Measurements from ENCODE around the gene VPS13D.
"Not testable (repeated sequence)": the region's sequence is repeated elsewhere in the genome, so short reads cannot be mapped to it uniquely, and the experiment has no call there.

Gene VPS13D

DNA sequence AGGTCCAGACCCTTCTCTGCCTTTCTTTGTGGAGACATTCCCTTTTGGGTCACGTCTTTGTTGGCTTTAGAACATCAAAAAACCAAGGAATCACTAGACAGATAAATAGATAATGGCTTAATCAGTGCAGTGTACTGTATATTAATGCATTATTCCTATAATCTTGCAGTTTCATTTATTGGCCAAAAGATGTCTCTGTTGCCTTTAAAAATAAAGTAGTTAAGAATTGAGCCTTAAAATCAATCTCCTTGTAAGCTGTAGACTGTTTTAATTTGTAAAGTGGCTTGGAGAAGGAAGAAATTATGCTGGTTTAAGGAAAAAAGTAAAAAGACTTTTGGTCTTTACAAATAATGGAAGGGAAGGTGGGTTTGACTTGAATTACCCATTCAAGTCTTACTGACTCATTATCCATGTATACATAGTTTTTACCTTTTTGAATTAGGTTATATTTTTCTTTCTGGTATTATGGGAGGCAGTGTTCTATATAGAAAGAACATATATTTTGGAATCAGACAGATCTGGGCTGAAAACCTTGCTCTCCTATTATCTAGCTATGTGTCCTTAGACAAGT is 84.6 kb downstream of the VPS13D start:
- no peak for DNase-seq
- intact Hi-C loops (cut with DNase I): no loop called here

DNA sequence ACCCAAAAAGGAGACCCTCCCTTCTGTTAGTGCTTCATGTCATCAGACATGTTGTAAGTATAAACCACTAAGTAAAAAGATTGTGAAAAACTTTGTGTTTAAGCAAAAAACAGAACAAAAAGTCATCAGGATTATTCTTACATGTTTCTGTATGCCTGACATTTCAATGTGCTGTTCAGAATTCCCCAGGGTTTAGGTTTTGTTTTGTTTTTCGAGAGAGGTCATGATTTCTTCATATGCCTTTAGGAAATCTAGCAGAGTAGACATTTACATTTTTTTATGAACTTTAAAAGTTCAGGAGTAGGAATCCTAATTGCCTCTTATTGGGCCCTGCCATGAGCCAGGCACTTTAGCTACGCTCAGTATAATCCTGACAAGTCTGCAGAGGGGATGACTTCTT is 85.3 kb downstream of the VPS13D start:
- intact Hi-C loops (cut with DNase I): loop anchor here (5.0 kb wide), 1 partner anchor 302 kb away; the partner anchor contains the start of gene DHRS3
- no peak for DNase-seq

DNA sequence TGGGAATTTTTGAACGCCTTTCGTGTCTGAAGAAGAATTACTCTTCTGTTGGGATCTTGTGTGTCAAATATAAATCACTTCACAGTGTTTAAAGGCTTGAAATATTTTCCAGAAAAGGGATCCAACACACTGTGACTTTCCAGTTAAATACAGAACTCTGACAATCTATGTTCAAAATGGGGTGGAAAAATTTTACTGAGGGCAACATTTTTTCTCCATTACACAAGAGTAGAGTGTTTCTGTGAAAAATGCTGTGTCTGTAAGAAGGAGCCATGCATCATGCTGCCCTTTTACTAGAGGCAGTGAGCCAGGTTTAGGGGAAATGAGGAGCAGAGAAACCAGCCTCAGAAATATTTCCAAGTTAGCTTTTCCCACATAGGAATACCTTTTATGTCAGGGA is 86.5 kb downstream of the VPS13D start:
- DNase-seq: no peak
- intact Hi-C loops (cut with DNase I): loop anchor here (5.0 kb wide), 1 partner anchor 301 kb away; the partner anchor contains the start of gene DHRS3

GRCh38 chr1:12320486-12320885 is 90.7 kb downstream of the VPS13D start:
- DNase-seq: no peak
- intact Hi-C loops (cut with DNase I): no loop called here

DNA sequence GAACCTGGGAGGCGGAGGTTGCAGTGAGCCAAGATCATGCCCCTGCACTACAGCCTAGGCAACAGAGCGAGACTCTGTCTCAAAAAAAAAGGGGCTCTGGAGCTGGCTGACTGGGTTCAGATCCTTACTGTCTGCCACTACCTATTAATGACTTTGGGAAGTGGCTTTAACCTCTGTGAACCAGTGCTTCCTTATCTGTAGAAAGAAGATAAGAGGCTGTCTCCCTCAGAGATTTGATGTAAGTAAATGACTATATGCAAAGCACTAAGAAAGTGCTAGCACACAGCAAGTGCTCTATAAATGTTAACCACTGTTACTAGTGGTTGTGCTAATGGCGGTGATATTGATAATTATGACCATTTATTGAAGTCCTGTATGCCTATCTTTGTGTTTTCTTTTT is 94.6 kb downstream of the VPS13D start:
- no peak for DNase-seq
- intact Hi-C loops (cut with DNase I): no loop called here

DNA sequence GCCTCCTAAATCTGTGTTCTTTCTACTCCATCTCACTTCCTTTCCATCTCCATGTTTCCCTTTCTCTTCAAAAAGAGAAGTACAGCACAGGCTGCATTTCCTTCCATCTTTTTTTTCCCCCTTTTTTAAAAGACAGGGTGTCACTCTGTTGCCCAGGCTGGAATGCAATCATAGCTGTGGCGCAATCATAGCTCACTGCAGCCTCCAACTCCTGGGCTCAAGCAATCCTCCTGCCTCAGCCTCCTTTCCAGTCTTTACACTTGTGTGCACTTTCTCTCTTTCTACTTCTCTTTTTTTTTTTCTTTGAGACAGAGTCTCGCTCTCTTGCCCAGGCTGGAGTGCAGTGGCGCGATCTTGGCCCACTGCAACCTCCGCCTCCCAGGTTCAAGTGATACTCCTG is 95.1 kb downstream of the VPS13D start:
- DNase-seq; intact Hi-C loops (cut with DNase I): not testable (repeated sequence)

DNA sequence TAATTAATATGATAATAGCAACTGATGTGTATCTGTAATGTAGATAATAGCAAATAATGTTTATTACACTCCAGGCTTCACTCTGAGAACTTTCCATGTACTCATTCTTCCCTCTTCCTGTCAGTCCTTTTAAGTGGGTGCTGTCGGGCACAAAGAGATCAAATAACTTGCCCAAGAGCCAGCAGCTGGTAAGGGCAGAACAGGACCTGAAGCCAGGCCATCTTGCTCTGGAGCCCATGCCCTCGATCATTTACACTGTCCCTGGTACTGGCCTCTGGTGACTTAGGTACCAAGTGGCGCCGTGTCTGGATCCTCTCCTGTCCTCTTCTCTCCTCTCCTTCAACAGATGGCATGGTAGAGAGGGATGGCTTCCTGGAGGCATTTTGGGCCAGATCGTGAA is 97.2 kb downstream of the VPS13D start:
- no peak for DNase-seq
- intact Hi-C loops (cut with DNase I): no loop called here

GRCh38 chr1:12327566-12327965 is 97.7 kb downstream of the VPS13D start:
- no peak for DNase-seq
- intact Hi-C loops (cut with DNase I): no loop called here

DNA sequence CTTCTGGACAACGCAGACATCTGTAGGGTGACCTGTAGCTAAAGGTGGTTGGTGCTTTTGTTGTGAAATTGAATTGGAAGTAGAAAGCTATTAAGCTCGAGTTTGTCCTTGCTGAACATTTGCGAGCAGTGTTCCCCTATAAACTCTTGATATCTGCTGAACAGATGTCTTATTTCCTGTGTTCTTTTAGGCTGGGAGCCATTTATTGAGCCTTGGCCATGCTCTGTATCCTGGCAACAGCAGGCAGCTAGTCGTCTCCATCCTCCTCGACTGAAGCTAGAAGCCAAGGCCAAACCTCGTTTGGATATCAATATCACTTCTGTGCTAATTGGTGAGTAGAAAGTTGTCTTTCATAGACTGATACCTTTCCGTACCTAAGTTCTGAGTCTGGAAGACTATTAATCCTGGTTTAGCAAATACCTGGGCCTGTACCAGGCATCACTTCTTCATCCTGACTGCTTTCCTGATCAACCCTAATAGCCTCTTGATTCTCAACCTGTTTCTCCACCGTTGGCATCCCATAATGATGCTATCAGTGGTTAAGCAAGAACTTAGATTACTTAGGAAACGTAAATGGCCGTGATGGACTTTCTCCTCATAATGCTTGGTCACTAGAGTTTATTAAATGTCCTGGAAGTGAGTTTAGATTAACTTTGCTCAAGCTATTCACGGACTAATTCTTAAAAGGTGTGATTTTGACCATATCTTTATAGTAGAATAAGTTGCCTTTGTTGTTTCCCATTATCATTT is 103.4 kb downstream of the VPS13D start:
- intact Hi-C loops (cut with DNase I): no loop called here
- no peak for DNase-seq

DNA sequence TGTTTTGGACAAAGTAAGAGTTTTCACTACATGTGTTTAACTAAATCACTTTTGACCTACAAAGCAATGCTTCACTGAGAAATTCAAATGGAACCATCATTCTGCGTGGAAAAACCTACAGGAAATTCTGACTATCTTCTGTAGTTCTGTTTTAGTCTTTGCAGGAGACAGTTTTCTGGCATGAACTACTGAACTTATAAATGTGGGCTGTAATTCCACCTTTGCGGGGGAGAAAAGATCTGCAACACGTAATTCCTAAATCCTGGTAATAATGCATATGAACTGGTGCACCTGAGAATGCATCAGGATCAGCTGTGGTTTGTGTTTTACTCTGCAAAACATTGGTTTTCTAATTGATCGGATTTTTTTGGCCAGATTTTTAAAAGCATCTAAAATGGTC is 106.0 kb downstream of the VPS13D start:
- intact Hi-C loops (cut with DNase I): no loop called here
- DNase-seq: peak in 6 of 42 donors; percentile 19 to 61 (median 47)

GRCh38 chr1:12336413-12336812 is 106.6 kb downstream of the VPS13D start:
- intact Hi-C loops (cut with DNase I): no loop called here

DNA sequence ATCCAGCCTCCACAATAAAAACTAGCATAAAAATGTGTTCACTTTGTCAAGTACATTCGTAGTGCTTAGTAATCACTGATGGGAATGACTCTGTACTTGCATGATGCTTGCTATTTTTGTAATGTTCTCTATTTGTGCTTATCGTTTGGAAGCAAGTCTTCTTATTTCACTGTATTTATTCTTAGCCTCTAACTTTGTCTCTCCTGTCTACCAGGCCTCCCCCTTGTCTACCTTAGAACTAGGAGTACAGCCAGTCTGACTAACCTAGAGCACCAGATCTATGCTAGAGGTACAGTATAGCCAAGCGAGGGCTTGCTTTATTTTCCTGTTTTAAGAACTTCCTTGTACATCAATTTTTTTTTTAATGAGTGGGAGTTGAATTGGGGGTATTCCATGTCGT is 108.2 kb downstream of the VPS13D start:
- intact Hi-C loops (cut with DNase I): no loop called here
- peak in 3 of 42 donors; percentile 13 to 61 (median 50) for DNase-seq

More at GRCh38 chr1:12336413-12336812, 106.6 kb downstream of the VPS13D start:
- DNase-seq: no peak

DNA sequence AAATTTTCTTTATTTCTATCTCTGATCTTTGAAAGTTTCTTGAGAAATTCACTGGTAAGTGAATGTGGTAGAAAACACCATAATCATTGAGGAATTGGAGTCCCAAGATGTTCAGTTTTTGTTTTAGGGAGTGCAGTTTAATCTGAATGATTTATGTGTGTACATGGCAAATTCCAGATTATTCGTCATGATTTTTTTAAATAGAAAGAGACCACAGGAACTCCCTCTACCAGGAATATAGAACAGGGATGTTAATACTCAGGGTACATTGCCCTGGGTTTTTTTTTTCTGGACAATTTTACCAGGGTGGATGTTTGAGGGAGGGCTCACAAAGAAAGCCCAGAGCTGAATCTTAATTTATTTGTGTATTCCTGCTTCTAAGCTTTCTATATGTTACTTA is 109.0 kb downstream of the VPS13D start:
- intact Hi-C loops (cut with DNase I): no loop called here
- no peak for DNase-seq

GRCh38 chr1:12339396-12339795 is 109.6 kb downstream of the VPS13D start:
- intact Hi-C loops (cut with DNase I): no loop called here
- DNase-seq: peak in 3 of 42 donors; percentile 10 to 26 (median 14)

- DNase-seq: peak in 3 of 42 donors; percentile 20 to 41 (median 24)
- intact Hi-C loops (cut with DNase I): no loop called here
Measured at GRCh38 chr1:12339811-12340543, 110.1 kb downstream of the VPS13D start.

DNA sequence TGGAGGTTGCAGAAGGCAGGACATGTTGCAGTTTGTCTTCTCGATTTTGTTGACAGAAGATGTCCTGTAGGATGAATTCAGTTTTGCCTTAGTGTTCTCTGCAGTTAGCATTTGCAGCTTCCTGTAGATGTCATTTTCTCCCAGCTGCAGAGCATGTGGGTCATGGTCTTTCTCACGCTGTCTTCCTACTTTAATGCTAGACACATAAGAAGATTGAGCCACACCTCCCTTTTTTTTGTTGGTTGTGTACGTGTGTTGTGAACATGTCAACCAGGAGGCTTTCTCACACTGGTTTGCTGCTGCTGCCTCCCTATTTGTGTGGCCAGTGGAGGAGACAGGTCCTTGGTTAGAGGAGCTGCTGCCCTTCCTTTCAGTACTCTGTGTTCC is 110.7 kb downstream of the VPS13D start:
- intact Hi-C loops (cut with DNase I): no loop called here
- no peak for DNase-seq

GRCh38 chr1:12341667-12342066 is 111.8 kb downstream of the VPS13D start:
- intact Hi-C loops (cut with DNase I): no loop called here
- DNase-seq: no peak

- intact Hi-C loops (cut with DNase I): no loop called here
- peak in 7 of 42 donors; percentile 8 to 53 (median 35) for DNase-seq
Measured at GRCh38 chr1:12342401-12343003, 112.7 kb downstream of the VPS13D start.

DNA sequence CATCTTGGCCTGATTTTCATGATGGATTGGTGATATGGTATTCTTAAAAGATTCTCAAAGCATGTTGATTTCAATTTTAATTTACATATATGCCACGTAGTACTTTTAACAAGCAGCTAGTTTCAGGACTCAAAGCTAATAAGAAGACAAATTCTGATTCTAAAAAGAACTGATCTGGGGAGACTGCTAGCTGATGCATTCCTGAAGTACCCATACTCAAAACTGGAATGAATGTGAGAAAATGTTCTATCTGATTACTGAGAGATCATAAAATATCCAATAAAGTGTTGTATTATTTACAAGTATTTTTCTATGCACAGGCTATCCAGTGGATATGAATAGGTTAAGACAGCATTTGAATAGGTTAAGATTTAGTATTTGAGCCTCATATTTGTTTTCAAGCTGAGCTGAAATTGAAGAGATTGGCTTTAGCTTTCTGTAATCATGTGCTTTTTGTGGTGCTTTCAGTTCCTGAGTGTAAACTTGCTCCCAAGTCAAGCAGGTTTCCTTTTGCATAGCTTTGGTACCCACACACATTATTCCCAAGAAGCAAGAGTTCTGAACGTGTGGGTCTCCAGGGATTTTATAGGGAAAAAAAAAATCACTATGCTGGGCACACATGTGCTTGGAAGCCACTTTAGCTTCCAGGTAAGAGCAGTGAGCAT is 114.1 kb downstream of the VPS13D start:
- no peak for DNase-seq
- intact Hi-C loops (cut with DNase I): no loop called here

Measured in head of caudate nucleus (tissue), 42 donors.